Activated naive CD4-positive, alpha-beta T cell treated with anti-CD3 and anti-CD28 coated beads, Interleukin-2, amount 10 ng/mL, durations not matched to agents 7 days and 5 days (primary cell): ENCODE measurements around the gene NUDCD3.
"Not testable (repeated sequence)": the region's sequence is repeated elsewhere in the genome, so short reads cannot be mapped to it uniquely, and the experiment has no call there.

Source experiments
- CTCF ChIA-PET: fragments of 350-600 bp; sonication (Branson Sonifier 250); formaldehyde crosslinking; loops from one replicate; lab custom pipeline; 2021; ENCODE audit warnings: antibody characterized with exemption; lab: Charles Lee
- DNase-seq: peaks from one replicate; pipeline ENCODE4 v3.0.0-alpha.2; 2020
- H3K27ac Mint-ChIP-seq: one replicate; pipeline ENCODE4 v1.8.0; 2021; ENCODE audit warnings: mild to moderate bottlenecking, moderate library complexity, mixed read lengths
- H3K27me3 Mint-ChIP-seq: one replicate; pipeline ENCODE4 v1.8.0; 2021; ENCODE audit warnings: mild to moderate bottlenecking, mixed read lengths
- H3K36me3 Mint-ChIP-seq: one replicate; pipeline ENCODE4 v1.8.0; 2021; ENCODE audit warnings: mixed read lengths
- H3K4me1 Mint-ChIP-seq: one replicate; pipeline ENCODE4 v1.8.0; 2021; ENCODE audit warnings: mixed read lengths
- H3K4me3 Mint-ChIP-seq: one replicate; pipeline ENCODE4 v1.8.0; 2021; ENCODE audit warnings: mild to moderate bottlenecking, moderate library complexity, mixed read lengths
- H3K9me3 Mint-ChIP-seq: one replicate; pipeline ENCODE4 v1.8.0; 2021; ENCODE audit warnings: mixed read lengths

NUDCD3 gene

GRCh38 chr7:44440577-44441078, 49.8 kb downstream of the NUDCD3 start:
- H3K9me3 Mint-ChIP-seq = peaks cover 13% of the 10 kb centered on the region
- H3K4me1 Mint-ChIP-seq = peaks cover 21% of the 10 kb centered on the region
- H3K36me3 Mint-ChIP-seq = peaks cover 41% of the 10 kb centered on the region
- no peak for DNase-seq
- CTCF ChIA-PET = no interaction called here
- H3K27me3 Mint-ChIP-seq = no peaks in the 10 kb centered on the region
- H3K27ac Mint-ChIP-seq = no peak overlapping the region
- no peak overlapping the region for H3K4me3 Mint-ChIP-seq

DNA sequence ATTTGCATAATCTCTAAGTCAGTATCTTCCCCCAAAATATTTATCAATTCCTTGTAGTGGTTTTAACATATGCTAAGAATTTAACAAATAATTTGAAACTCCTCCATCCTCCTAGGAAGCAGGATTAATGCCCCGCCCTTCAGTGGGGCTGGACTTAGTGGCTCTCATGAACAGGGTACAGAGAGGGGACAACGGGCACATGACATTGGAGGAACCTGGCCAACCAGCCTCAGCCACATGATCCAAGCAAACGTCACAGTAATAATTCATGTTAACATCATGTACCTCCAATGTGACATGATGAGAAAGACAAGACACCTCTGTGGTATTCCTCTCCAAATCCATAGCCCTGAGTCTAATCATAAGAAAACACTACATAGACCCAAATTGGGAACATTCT, 50.5 kb downstream of the NUDCD3 start:
- Mint-ChIP-seq H3K27me3 (no peaks in the 10 kb centered on the region), H3K4me3 (no peak overlapping the region), H3K4me1 (peaks cover 26% of the 10 kb centered on the region), H3K27ac (no peak overlapping the region), H3K9me3 (peaks cover 6% of the 10 kb centered on the region), H3K36me3 (peaks cover 39% of the 10 kb centered on the region)
- no peak for DNase-seq
- CTCF ChIA-PET = no interaction called here

DNA sequence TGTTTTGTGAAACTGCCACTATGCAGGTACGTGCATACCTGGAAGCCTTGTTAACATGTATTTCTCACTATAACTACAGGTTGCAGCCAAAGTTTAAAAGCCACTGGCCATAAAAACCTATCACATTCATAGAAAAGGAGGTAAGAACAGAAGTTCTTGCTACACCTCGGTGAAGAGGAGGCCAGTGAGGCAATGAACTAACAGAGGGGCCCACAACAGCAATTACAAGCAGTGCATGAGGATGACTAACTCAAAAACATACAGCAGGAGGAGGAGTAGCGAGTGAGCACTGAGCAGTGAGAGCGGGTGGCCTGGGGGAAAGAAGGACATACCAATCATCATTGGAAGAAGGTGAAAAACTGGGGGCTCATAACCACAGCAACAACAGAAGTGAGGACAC, 51.6 kb downstream of the NUDCD3 start:
- H3K27me3 Mint-ChIP-seq = no peaks in the 10 kb centered on the region
- no peak overlapping the region for H3K4me3 Mint-ChIP-seq
- H3K27ac Mint-ChIP-seq = no peak overlapping the region
- no peaks in the 10 kb centered on the region for H3K9me3 Mint-ChIP-seq
- DNase-seq = no peak
- peaks cover 31% of the 10 kb centered on the region for H3K36me3 Mint-ChIP-seq
- H3K4me1 Mint-ChIP-seq = peaks cover 26% of the 10 kb centered on the region
- CTCF ChIA-PET = no interaction called here

DNA sequence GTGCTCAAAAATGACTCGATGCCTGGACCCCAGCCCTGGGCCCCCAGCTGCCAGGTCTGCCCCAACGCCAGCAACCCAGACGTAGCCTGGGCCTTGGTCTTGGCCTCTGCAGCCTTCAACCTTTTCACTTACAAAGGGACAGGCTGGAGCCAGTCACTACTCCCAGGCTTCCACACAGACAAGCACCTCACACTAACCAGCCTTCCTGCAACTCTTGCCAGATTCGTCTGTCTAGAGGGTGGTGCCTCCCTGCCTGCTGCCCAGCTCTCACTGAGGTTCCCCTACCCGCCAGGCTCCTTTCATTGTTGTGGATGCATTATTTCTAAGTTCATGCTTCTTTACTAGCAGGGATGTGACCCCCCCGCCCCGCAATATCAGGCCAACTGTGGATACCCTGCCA, 56.3 kb downstream of the NUDCD3 start:
- Mint-ChIP-seq H3K9me3 (no peaks in the 10 kb centered on the region), H3K36me3 (peaks cover 18% of the 10 kb centered on the region), H3K4me1 (peaks cover 23% of the 10 kb centered on the region), H3K4me3 (no peak overlapping the region), H3K27me3 (no peaks in the 10 kb centered on the region), H3K27ac (no peak overlapping the region)
- no peak for DNase-seq
- CTCF ChIA-PET = interaction anchor here (2.8 kb wide), 1 partner anchor 132 kb away, joined by 9 read pairs; no protein-coding TSS in a partner anchor

- H3K9me3 Mint-ChIP-seq = no peaks in the 10 kb centered on the region
- no peak for DNase-seq
- H3K27ac Mint-ChIP-seq = no peak overlapping the region
- CTCF ChIA-PET = interaction anchor here (1.9 to 2.8 kb wide), 2 partner anchors 42 to 132 kb away, joined by 5 to 9 read pairs; no protein-coding TSS in a partner anchor
- no peak overlapping the region for H3K4me3 Mint-ChIP-seq
- H3K4me1 Mint-ChIP-seq = peaks cover 20% of the 10 kb centered on the region
- H3K36me3 Mint-ChIP-seq = peaks cover 13% of the 10 kb centered on the region
- no peaks in the 10 kb centered on the region for H3K27me3 Mint-ChIP-seq
These were observed 57.0 kb downstream of the NUDCD3 start for GRCh38 chr7:44433255-44434022.

DNA sequence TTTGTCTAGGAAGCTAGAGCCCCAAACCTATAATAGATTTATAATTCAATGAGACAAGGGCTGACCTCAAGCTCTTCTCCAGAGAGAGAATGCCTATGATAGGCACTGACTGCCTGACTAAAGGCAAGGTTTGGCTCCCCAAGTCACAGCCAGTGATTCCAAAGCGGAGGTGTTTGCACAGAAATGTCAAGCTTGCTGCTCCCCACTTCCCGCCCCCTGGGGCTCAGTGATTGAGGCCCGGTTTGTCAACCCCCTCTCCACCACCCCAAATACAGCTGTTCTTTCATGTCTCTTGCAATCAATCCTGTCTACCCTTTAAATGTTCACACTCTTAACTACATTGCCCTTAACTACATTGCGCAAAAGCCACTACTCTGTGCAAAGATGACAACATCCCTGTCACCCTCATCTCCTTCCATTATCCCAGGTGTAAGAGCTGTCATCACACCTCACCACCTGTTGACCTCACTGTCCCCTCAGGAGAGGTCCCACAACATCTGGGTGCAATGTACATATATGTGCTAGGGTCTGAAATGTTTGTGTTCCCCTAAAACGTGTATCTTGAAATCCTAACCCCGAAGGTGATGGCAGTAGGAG, 58.0 kb downstream of the NUDCD3 start:
- Mint-ChIP-seq H3K27me3 (no peaks in the 10 kb centered on the region), H3K36me3 (peaks cover 15% of the 10 kb centered on the region), H3K4me1 (peaks cover 20% of the 10 kb centered on the region), H3K9me3 (no peaks in the 10 kb centered on the region), H3K4me3 (no peak overlapping the region), H3K27ac (no peak overlapping the region)
- CTCF ChIA-PET = interaction anchor here (0.6 to 2.8 kb wide), 6 partner anchors 24 to 133 kb away, joined by 3 to 9 read pairs (median 4); no protein-coding TSS in a partner anchor
- DNase-seq = no peak

- no peaks in the 10 kb centered on the region for H3K9me3 Mint-ChIP-seq
- H3K4me3 Mint-ChIP-seq = no peak overlapping the region
- H3K27ac Mint-ChIP-seq = no peak overlapping the region
- H3K27me3 Mint-ChIP-seq = no peaks in the 10 kb centered on the region
- peaks cover 10% of the 10 kb centered on the region for H3K4me1 Mint-ChIP-seq
- H3K36me3 Mint-ChIP-seq = peaks cover 22% of the 10 kb centered on the region
- peak; percentile 50 for DNase-seq
- CTCF ChIA-PET = interaction anchor here (0.6 to 2.8 kb wide), 5 partner anchors 31 to 135 kb away, joined by 3 to 9 read pairs (median 3); no protein-coding TSS in a partner anchor
These were observed 59.3 kb downstream of the NUDCD3 start for GRCh38 chr7:44431091-44431608.

- Mint-ChIP-seq H3K9me3 (no peaks in the 10 kb centered on the region), H3K4me3 (no peak overlapping the region), H3K4me1 (no peaks in the 10 kb centered on the region), H3K27me3 (no peaks in the 10 kb centered on the region), H3K27ac (no peak overlapping the region), H3K36me3 (peaks cover 24% of the 10 kb centered on the region)
- CTCF ChIA-PET = no interaction called here
- no peak for DNase-seq
These were observed 60.4 kb downstream of the NUDCD3 start for GRCh38 chr7:44430054-44430453.

DNA sequence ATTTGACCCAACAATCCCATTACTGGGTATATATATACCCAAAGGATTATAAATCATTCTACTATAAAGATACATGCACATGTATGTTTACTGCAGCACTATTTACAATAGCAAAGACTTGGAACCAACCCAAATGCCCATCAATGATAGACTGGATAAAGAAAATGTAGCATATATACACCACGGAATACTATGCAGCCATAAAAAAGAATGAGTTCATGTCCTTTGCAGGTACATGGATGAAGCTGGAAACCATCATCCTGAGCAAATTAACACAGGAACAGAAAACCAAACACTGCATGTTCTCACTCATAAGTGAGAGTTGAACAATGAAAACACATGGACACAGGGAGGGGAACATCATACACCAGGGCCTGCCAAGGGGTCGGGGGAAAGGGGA, 65.7 kb downstream of the NUDCD3 start:
- H3K27ac Mint-ChIP-seq = not testable (repeated sequence)

GRCh38 chr7:44416941-44417340, 73.5 kb downstream of the NUDCD3 start:
- CTCF ChIA-PET = no interaction called here
- H3K36me3 Mint-ChIP-seq = peaks cover 45% of the 10 kb centered on the region
- no peak for DNase-seq
- H3K27me3 Mint-ChIP-seq = no peaks in the 10 kb centered on the region
- H3K4me1 Mint-ChIP-seq = peaks cover 2% of the 10 kb centered on the region
- H3K27ac Mint-ChIP-seq = no peak overlapping the region
- H3K4me3 Mint-ChIP-seq = no peak overlapping the region
- H3K9me3 Mint-ChIP-seq = no peaks in the 10 kb centered on the region

More for the DNA sequence above, 65.7 kb downstream of the NUDCD3 start:
- DNase-seq, CTCF ChIA-PET, H3K9me3 Mint-ChIP-seq, H3K4me3 Mint-ChIP-seq, H3K4me1 Mint-ChIP-seq, H3K27me3 Mint-ChIP-seq: not testable (repeated sequence)
- H3K36me3 Mint-ChIP-seq = peaks cover 56% of the 10 kb centered on the region

DNA sequence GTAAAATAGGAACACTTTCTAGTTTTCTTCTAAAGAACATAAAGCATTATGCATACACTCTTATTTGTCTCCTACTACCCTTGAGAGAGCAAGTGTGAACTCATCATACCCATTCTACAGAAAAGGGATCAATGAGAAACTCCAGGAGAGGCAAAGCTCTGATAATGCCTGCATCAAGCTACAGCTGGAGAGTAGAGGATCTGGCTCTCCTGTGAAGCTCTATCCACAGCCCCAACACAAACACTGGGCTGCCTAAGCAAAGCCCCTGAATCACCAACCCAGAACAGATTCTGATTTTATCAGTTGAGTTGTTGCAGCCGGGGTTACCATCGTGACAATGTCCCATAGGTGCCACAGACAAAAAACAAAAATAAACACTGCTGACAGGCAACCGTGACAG, 74.9 kb downstream of the NUDCD3 start:
- CTCF ChIA-PET = no interaction called here
- Mint-ChIP-seq H3K4me1 (peaks cover 2% of the 10 kb centered on the region), H3K4me3 (no peak overlapping the region), H3K36me3 (peaks cover 53% of the 10 kb centered on the region), H3K27me3 (no peaks in the 10 kb centered on the region), H3K9me3 (peaks cover 6% of the 10 kb centered on the region), H3K27ac (no peak overlapping the region)
- DNase-seq = no peak

DNA sequence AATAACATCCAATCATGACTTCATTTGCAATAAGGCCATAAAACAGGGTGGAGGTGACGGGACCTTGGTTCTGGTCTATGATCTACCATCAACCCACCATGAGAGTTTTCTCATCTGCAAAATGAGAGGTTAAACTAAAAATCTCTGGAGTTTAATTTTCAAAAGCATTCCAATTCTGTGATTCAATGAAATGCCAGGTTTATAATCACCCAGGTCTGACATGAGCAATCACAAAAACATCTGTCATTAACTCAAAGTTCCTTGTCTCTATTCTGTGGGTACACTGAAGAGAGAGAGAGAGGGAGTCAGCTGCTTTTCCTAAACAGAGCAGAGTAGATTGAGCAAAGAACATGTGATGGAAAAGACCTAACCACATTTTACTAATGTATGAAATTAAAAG, 75.4 kb downstream of the NUDCD3 start:
- CTCF ChIA-PET = no interaction called here
- Mint-ChIP-seq H3K4me1 (peaks cover 2% of the 10 kb centered on the region), H3K27me3 (no peaks in the 10 kb centered on the region), H3K27ac (no peak overlapping the region), H3K4me3 (no peak overlapping the region), H3K36me3 (peaks cover 52% of the 10 kb centered on the region), H3K9me3 (peaks cover 6% of the 10 kb centered on the region)
- no peak for DNase-seq

DNA sequence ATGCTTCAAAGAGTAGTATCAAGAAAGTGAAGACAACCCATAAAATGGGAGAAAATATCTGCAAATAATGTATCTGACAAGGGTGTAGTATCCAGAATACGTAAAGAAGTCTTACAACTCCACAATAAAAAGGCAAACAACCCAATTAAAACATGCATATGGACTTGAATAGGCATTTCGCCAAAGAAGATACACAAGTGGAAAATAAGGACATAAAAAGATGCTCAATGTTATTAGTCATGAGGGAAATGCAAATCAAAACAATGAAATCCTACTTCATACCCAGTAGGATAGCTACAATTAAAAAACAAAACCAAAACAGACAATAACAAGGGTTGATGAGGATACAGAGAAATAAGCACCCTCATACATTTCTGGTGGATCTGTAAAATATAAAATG, 79.2 kb downstream of the NUDCD3 start:
- Mint-ChIP-seq H3K4me3 (no peak overlapping the region), H3K9me3 (peaks cover 6% of the 10 kb centered on the region), H3K36me3 (peaks cover 39% of the 10 kb centered on the region), H3K27me3 (no peaks in the 10 kb centered on the region), H3K4me1 (peaks cover 2% of the 10 kb centered on the region), H3K27ac (no peak overlapping the region)
- DNase-seq = no peak
- CTCF ChIA-PET = no interaction called here

DNA sequence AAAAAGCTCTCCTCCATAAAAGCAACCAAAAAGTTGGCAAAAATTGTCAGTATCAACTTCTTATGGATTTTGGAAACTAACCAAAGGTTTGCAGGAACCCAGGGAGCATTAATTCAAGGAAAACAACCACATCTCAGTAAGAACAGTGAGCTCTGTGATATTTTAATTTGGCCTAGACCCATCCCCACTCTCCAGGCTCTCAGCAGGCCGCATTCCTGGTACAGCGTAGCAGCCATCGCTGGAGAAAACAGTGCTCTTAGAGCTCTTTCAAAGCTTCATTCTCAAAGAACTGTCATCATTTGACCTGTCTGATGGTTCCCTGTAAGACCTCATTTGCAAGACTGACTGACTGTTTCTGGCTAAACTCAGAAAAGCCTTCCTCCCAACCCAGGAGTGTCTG, 81.9 kb downstream of the NUDCD3 start:
- Mint-ChIP-seq H3K9me3 (peaks cover 6% of the 10 kb centered on the region), H3K4me1 (no peaks in the 10 kb centered on the region), H3K27me3 (no peaks in the 10 kb centered on the region), H3K27ac (no peak overlapping the region), H3K4me3 (no peak overlapping the region), H3K36me3 (peaks cover 41% of the 10 kb centered on the region)
- CTCF ChIA-PET = interaction anchor here (1.3 kb wide), 2 partner anchors 156 to 168 kb away, joined by 3 to 4 read pairs; no protein-coding TSS in a partner anchor
- no peak for DNase-seq
